GM21717 (cell line): ENCODE data around the gene EXOSC10.
"Not testable (repeated sequence)": the region's sequence is repeated elsewhere in the genome, so short reads cannot be mapped to it uniquely, and the experiment has no call there.

Experiments
- ATAC-seq: cut with Tn5 transposase; IDR thresholded peaks from one replicate; pipeline ENCODE4 v1.9.1; 2021; ENCODE audit warnings: mild to moderate bottlenecking, moderate library complexity; ENCODE audit not compliant: unreplicated experiment

The EXOSC10 gene

DNA sequence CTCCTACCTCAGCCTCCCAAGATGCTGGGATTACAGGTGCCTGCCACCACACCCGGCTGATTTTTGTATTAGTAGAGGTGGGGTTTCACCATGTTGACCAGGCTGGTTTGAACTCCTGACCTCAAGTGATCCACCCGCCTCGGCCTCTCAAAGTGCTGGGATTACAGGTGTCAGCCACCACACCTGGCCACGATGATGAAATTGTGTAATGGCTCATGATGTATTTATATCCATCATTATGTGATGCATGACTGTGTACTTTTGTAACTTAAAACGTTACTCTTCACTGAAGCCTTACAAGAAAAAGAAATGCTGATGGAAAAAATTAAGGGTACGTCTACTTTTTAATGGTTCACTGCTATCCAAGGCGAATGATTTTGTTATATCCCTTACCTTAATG is 79.7 kb downstream of the EXOSC10 start:
- ATAC-seq = no peak

DNA sequence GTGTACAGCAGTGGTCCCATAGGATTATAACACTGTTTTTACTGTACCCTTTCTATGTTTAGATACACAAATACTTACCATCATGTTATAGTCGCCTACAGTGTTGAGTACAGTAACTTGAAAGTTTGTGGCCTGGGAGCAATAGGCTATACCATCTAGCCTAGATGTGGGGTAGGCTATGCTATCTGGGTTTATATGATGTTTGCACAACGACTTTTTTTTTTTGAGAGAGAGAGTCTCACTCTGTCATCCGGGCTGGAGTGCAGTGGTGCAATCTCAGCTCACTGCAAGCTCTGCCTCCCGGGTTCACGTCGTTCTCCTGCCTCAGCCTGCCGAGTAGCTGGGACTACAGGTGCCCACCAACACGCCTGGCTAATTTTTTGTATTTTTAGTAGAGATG is 80.3 kb downstream of the EXOSC10 start:
- not testable (repeated sequence) for ATAC-seq
